Measurements from ENCODE around the gene PACSIN1. TPM values are rescaled to one million over a fixed set of nuclear protein-coding genes. Genes with fewer than 3 reads are reported as not detected.

Gene PACSIN1
- total RNA-seq, 1 donor from 2014 or later = 3.4 TPM

- H3K27ac Mint-ChIP-seq = peak overlapping the region; percentile 96
- DNase-seq (ENCODE audit: extremely low spot score, unreplicated experiment) = no peak
- peak overlapping the region; percentile 98 for H3K4me3 Mint-ChIP-seq
- peaks cover 21% of the 10 kb centered on the region for H3K4me1 Mint-ChIP-seq (ENCODE audit: unreplicated experiment)
- peaks cover 29% of the 10 kb centered on the region for H3K36me3 Mint-ChIP-seq
- TF ChIP-seq CTCF (conservative IDR thresholded peaks at IDR 0.05) = no peak
- no peaks in the 10 kb centered on the region for H3K27me3 Mint-ChIP-seq
- no peaks in the 10 kb centered on the region for H3K9me3 Mint-ChIP-seq
Observed at GRCh38 chr6:34425132-34425497, 40.8 kb upstream of the PACSIN1 start.

- H3K4me3 Mint-ChIP-seq = peak within 1 kb of the TSS; percentile 98
- TF ChIP-seq CTCF (conservative IDR thresholded peaks at IDR 0.05) = no peak
- no peaks in the 10 kb centered on the region for H3K9me3 Mint-ChIP-seq
- peak within 1 kb of the TSS; percentile 96 for H3K27ac Mint-ChIP-seq
- peaks cover 29% of the 10 kb centered on the region for H3K36me3 Mint-ChIP-seq
- DNase-seq (ENCODE audit: extremely low spot score, unreplicated experiment) = peak; percentile 96
- no peaks in the 10 kb centered on the region for H3K27me3 Mint-ChIP-seq
- peaks cover 21% of the 10 kb centered on the region for H3K4me1 Mint-ChIP-seq (ENCODE audit: unreplicated experiment)
Observed at GRCh38 chr6:34425498-34426410, 40.1 kb upstream of the PACSIN1 start, which contains the start of gene RPS10. Gene RPS10, minus strand, starts transcription at chr6:34426069. Its CDS starts 848 bp downstream, at chr6:34425221.

GRCh38 chr6:34435916-34436315 lies 30.0 kb upstream of the PACSIN1 start:
- Mint-ChIP-seq H3K4me1 (ENCODE audit: unreplicated experiment) (no peaks in the 10 kb centered on the region), H3K36me3 (no peaks in the 10 kb centered on the region), H3K27me3 (no peaks in the 10 kb centered on the region), H3K9me3 (no peaks in the 10 kb centered on the region), H3K4me3 (no peak overlapping the region), H3K27ac (no peak overlapping the region)
- no peak for DNase-seq (ENCODE audit: extremely low spot score, unreplicated experiment)
- TF ChIP-seq CTCF (conservative IDR thresholded peaks at IDR 0.05) = no peak

DNA sequence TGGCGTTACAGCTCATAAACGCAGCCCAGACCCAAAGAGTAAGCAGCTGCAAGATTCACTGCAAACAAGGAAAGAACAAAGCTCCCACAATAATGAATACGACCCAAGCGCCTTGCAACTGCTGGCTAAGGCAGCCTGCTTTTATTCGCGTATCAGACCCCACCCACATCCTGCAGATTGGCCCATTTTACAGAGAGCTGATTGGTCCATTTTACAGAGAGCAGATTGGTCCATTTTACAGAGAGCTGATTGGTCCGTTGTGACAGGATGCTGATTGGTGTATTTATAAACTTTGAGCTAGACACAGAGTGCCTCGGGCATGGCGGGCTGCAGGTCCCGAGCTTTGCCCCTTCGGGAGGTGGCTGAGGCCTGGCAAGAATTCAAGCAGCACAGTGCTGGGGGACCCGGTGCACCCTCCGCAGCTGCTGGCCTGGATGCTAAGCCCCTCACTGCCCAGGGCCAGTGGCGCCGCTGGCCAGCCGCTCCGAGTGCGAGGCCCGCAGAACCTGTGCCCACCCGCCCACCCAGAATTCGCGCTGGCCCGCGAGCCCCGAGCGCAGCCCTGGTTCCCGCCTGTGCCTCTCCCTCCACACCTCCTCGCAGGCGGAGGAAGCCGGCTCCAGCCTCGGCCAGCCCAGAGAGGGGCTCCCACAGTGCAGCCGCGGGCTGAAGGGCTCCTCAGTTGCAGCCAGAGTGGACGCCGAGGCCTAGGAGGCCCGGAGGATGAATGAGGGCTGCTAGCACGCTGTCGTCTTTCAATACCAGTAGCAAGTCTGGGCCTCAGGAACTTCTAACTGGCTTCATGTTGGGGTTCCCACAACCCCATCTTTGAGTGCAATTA lies 28.9 kb upstream of the PACSIN1 start:
- Mint-ChIP-seq H3K4me3 (no peak overlapping the region), H3K4me1 (ENCODE audit: unreplicated experiment) (no peaks in the 10 kb centered on the region), H3K9me3 (no peaks in the 10 kb centered on the region), H3K36me3 (no peaks in the 10 kb centered on the region), H3K27ac (no peak overlapping the region), H3K27me3 (no peaks in the 10 kb centered on the region)
- DNase-seq (ENCODE audit: extremely low spot score, unreplicated experiment) = no peak
- TF ChIP-seq CTCF (conservative IDR thresholded peaks at IDR 0.05) = no peak

GRCh38 chr6:34437644-34437970 lies 28.3 kb upstream of the PACSIN1 start:
- Mint-ChIP-seq H3K27ac (peak overlapping the region; percentile 32), H3K4me1 (ENCODE audit: unreplicated experiment) (no peaks in the 10 kb centered on the region), H3K36me3 (no peaks in the 10 kb centered on the region), H3K27me3 (no peaks in the 10 kb centered on the region), H3K9me3 (no peaks in the 10 kb centered on the region), H3K4me3 (no peak overlapping the region)
- TF ChIP-seq CTCF (conservative IDR thresholded peaks at IDR 0.05) = no peak
- DNase-seq (ENCODE audit: extremely low spot score, unreplicated experiment) = no peak
